Measurements from ENCODE around the gene RXRA.

RXRA gene

DNA sequence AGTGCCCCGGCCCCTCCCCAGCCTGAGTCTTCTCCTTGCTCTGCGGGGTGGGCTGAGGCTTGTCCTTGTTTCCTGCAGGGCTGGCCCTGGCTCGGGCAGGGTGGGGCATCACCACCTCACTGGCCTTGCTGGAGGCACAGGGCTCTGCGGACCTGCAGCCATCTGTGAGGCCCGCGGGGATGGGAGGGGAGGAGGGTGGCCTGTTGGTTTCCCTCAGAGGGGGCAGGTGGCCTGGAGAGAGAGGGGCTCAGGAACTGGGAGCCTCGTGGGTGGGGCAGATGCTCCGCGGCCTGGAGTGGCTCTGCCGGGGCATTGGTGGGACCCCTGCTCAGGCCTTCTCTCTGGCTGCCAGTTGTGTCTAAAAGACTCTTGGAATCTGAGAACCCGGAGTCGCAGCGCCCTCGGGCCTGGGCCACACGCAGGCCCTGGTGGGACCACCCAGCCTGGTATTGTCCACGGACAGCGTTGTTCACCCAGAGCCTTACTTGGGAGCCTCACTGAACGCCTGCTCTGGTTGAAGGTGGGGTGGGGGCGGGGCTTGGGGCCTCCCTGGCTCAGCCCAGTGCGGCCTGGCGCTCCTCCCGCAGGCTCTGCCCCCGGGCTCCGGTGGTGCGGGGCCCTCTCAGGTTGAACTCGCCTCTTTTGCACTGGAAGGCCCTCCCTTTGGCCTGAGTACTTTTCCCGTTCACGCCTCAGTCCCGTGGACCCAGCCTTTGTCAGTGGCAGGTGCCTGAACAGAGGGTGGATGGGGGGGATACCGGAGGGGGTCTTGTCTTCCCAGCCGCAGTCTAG, 111.3 kb downstream of the RXRA start:
- DNase-seq, result no peak

DNA sequence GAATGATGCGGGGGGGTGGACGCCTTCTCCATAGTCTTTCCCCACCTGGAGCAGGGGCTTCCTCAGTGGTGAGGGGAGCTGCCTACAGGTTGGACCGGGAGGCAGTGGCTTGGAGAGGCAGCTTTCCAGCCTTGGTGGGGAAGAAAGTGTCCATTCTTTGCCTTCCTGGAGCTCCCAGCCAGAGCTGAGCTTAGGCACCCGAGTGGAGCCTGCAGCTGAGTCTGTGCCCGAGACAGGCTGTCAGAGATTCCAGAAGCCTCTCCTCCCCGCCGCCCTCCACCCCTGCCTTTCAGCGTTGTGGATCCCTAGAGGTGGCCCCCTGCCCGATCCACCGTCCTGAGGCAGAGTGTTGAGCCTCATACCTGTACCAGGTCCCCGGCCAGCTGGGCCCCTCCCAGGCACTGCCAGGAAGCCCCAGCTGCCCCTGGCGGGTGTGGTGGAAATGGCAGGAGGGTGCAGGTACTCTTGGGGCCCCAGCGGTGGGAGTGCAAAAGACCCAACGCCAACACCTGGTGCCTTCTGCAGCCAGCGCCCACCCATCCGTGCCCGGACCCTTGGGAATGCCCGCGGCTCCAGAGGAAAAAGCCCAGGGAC, 112.0 kb downstream of the RXRA start:
- no peak for DNase-seq

DNA sequence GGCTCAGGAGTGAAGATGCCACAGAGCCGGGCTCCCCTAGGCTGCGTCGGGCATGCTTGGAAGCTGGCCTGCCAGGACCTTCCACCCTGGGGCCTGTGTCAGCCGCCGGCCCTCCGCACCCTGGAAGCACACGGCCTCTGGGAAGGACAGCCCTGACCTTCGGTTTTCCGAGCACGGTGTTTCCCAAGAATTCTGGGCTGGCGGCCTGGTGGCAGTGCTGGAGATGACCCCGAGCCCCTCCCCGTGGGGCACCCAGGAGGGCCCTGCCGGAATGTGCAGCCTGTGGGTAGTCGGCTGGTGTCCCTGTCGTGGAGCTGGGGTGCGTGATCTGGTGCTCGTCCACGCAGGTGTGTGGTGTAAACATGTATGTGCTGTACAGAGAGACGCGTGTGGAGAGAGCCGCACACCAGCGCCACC, 113.1 kb downstream of the RXRA start:
- no peak for DNase-seq

DNA sequence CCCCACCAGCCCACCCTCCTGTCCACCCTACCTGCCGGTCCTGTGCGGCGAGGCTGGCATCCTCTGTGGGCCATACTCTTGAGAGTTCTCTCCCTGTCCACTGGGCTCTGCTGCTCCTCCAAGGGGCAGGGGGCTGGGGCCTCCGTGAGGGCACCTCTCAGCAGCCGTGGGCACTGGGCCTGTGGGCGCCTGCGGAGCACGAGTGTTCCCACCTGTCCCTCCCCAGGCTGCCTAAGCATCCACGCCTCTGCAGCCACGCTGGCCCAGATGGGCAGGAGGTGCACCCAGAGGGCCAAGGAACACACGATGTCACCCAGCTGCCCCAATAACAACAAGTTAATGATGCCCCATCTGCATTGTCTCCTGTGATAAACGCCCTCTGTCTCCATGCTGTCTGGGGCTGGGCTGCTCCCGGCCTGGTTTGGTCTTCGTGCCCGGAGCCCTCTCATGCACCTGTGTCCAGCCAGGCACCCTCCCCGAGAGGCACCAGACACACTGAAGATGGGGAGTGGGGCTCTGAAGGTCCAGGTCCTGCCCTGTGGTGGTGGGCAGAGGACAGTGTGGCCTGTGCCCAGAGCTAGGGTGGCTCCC, 114.5 kb downstream of the RXRA start:
- DNase-seq, result no peak

DNA sequence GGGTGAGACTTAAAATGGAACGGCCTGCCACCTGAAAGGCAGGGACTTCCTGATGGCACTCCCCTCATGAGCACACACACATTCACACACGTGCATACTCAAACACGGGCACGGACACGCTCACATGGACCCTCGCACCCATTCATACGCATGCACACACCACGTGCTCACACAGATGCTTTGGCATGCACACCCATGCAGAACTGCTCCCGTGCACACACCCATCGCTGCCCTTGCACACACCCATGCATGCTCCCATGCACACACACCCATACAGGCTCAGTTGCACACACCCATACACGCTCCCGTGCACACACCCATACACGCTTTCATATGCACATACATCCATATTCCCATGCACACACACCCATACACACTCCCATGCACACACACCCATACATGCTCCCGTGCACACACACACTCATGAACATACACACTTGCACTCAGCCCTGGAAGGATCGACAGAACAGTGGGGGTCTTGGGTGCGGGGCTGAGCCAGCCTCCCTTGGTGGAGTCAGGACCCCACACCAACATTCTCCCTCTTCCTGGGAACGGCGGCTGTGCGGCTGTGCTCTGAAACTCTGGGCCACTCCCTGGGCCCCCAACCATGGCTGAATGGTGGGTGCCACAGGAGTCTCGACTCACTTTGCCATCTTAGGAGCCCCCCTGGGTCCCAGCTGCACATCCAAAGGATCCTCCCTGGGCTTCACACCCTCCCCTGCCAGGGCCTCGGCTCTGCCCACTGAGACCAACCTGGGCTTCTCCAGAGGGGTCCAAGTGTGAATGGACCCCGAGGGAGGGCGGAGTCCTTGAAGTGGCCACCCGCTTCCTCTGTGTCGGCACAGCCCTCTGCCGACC, 115.2 kb downstream of the RXRA start:
- DNase-seq, result no peak

DNA sequence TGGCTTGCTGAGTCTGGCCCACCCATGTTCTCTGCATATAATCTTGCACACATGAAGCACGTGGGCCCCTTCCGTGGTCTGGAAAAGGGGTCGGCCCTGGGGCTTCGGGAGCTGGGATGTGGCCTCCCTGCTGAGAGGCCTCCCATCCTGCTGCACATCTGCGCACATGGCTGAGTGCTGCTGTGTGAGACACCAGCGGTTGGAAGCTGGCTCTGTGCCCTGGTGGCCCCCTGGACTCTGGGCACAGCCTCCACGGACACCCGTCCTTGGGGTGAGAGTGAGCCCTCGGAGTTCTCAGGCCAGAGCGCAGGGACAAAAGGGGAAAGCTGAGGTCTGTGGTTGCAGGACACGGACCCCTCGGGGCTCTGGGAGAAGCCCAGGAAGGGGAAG, 115.8 kb downstream of the RXRA start:
- DNase-seq, result no peak

DNA sequence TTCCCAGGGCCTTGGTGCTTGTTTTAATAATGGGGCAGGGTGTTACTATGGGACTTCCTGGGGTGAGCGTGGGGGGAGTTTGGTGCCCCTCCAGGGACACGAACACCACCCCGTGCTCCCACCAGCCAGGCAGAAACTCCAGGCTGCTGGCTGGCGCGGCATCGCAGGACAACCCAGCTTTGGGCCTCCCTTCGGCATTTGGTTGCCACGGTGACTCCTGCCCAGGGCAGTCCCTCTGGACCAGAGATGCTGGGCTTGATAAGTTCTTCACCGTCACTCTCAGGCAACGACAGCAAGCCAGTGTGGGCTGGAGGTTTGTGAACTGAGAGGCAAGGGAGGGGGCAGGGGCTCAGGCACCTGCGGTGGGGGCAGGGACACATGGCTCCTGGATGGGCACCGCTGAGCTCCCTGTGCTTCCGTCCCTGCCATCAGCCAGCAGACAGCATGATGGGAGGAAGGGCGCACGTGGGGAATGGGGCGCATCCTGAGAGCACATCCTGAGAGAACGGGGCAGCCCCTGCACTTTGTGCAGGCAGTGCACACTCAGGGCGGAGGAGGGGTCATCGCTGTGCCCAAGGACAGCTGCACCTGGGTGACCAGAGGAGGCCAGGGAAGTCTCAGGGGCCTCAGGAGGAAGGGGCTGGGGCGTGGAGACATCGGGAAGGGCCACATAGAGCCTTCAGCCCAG, 116.4 kb downstream of the RXRA start:
- no peak for DNase-seq

DNA sequence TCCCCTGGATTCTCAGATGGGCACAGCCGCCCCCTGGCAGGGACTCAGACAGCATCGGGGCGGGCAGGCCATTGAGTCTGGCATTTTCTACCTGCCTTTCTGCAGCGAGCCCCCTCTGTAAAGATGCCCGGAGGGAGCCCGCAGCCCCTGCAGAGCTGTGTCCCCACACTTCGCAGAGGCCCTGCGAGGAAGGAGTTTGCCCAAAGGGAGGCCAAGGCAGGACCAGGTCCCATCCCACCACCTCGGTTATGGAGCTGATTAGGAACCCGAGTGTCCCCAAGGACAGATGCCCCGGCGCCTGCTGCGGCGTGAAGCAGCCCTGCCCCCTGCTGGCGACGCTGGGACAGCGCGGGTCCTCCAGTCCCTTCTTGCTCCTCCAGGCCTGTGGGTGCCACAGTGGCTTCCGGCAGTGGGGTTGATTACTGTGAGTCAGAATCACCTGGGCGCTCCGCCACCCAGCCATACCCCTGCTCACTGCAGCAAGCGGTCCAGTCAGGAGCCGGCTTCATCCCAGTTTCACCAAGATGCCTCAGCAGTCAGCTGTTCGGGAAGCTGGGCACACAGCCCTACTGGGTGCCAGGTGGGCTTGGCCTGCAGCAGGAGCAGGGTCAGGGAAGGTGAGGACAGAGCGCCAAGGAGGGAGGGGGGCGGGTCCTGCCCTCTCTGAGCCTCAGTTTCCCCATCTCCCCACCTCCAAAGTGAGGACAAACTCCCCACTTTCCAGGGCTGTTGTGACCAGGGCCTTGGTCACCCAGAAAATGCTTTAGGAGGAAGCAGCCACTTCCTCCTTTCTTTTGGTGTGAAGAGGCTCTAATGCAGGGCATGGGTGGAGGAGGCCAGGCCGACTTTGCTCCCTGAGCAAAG, 117.2 kb downstream of the RXRA start:
- DNase-seq, result peak; percentile 88

DNA sequence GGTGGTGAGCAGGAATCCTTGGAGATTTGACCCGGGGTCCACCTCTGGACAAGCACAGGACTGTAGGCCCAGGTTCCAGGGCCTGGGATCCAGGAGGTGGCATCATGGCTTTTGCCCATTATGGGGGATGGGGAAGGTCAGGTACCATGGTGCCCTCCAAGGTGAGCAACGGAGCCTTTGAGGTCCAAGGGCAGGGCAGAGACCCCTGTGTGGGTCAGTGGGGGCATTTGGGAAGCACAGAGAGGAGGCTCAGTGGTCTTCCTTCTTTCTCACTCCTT, 117.7 kb downstream of the RXRA start:
- DNase-seq, result no peak

DNA sequence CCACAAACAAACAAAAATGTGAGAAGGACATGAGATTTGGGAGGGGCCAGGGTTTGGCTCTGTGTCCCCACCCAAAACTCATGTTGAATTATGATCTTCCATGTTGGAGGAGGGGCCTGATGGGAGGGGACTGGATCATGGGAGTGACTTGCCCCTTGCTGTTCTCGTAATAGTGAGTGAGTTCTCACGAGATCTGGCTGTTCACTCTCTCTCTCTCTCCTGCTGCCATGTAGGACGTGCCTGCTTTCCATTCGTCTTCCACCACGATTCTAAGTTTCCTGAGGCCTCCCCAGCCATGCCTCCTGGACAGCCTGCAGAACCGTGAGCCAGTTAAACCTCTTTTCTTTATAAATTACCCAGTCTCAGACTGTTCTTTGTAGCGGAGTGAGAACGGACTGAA, 118.7 kb downstream of the RXRA start:
- no peak for DNase-seq

DNA sequence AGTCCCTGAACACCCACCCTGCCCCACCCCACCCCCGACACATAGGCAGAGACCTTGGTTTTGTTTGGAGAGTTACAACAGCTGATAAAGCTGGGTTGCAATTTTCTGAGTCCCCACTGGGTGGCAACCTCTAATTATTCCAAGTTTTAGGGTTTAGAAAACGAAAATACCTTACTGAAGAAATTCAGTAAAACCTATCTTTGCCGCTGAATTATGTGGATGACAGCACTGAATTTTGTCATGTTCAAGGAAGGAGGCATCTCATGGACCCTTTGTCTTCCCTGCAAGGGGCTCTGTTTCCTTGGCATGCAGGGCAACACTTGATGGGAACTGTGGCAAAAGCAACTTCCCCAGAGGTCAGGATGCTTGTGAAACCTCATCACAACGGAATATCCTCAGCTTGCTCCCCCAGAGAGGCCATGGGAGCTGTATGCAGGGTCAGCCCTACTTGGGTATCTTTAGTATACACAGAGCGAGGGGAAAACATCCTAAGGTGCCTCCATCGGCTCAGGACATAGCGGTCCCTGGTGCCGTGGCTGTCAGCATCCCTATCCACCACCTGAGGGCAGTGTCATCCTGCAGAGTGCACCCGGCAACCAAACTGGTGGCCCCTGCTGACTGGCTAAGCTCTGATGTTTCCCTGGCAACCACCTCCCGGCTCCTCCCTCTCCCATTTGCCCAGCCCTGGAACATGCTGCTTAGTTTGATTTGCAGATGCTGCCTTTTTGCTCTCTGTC, 123.1 kb downstream of the RXRA start:
- peak; percentile 84 for DNase-seq

DNA sequence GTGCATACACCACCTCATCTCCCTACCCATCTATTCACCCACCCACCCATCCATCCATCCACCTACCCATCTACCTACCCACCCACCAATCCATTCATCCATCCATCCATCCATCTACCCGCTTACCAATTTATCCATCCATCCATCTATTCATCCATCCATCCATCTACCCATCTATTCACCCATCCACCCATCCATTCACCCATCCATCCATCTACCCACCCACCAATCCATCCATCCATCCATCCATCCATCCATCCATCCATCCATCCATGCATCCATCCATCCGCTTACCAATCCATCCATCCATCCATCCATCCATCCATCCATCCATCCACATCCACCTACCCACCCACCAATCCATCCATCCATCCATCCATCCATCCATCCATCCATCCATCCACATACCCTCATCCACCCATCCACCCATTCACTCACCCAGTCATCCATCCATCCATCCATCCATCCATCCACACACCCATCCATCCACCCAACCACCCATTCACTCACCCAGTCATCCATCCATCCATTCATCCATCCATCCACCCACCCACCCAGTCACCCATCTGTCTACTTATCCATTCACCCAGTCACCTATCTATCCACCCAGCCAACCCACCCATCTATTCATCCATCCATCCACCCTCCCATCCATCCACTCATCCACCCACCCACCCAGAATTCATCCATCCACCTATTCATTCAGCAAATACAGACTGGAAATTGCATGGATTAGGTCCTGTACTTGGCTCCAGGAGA, 125.6 kb downstream of the RXRA start:
- no peak for DNase-seq

DNA sequence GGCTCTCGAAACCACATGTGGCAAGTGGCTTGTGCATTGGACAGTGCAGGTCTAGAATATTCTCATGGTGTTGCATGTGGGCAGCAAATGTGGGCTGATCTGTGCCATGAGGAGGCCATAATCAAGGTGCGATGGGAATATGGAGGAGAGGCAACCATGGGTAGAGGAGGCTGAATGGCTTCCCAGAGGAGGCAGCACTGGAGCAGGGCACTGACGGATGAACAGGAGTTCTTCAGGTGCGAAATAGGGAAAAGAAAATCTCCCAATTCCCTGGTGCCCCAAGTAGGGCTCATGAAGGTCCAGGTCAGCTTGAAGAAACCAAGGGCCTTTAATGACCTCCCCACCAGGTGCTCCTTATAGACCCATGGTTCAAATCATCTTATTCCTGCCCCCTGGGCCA, 126.5 kb downstream of the RXRA start:
- DNase-seq, result no peak

DNA sequence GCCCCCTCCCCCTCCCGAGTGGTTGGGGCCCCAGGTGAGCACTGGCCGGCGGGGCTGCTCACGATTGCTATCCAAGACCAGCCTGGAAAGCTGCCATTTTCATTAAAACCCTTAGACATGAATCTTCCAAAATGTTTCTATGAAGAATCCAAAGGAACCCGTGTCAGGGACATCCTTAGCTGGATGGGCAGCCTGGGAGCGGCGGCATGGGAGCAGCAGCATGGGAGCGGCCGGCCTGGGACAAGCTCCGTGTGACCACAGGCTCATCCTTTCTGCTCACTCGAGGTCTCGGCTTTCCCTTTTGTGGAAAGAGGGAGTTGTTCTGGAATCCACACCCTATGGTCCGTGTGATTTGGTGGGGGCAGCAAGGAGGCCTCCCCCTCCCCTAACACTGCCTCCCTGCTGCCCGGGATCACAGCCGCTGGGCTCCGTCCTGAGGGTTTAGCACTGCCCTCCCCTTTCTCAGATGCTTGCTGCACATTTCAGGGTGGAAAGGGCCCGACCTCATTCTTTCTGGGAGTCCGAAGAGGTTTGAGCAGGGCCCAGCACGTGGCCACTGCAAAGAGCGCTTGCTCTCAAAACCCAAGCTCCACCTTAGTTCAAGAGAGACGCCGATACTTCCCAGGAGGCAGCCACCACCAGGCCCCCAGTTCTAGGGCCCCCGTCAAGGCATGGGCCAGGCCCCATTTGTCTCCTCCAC, 127.7 kb downstream of the RXRA start:
- no peak for DNase-seq

DNA sequence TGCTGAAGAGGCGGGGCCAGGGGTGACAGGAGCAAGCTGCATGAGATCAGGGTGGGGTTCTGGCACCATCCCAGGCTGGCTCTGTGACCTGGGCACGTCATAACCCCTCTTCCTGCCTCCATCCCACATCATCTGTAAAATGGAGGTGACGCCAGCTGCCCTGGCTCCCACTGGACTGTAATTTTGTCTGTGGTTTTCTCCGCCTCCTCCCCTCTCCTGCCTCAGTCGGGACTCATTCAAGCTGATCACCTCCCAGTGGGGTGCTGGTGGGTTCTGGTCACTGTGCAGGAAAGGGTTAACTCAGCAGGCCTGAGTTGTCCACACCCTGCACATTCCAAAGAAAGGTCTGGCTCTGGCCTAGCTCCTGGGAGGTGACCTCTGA, 128.2 kb downstream of the RXRA start:
- DNase-seq, result no peak

DNA sequence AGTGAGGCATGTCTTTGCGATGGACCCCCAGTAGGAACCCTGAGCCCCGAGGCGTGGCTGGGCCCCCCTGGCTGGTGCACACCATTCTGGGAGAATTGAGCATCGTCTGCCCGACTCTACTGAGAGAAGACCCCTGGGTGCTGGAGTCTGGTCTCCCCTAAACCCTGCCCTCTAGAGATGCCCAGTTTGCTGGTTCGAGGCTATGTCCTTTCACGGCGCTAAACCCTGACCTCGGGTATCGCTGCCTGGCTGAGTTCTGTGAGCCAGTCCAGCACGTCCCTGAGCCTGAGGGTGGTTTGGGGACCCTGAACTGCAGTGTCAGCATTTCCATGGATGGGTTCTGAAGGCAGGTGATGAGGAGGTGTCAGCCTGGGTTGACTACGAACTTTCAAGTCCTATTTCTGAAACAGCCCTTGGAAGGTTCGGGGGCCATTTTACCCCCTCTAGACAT, 128.8 kb downstream of the RXRA start:
- DNase-seq, result no peak

DNA sequence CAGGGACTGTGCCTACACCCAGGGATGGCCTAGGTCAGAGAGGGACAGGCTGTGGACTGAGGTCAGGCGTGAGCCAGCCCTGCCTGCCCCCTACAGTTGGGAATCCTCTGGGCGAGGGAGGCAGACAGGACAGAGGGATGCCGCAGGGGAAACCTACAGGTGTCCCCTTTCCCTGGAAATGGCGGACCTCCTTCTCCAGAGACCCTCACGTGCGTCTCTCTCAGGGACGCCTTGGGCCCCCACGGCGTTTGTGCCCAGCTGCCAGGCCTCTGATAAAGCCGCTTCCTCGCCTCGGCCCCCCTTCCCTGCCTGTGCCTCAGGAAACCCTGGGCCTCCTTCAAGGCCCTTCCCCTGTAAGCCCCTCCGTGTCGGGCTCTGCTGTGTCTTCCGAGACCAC, 129.3 kb downstream of the RXRA start:
- DNase-seq, result no peak

DNA sequence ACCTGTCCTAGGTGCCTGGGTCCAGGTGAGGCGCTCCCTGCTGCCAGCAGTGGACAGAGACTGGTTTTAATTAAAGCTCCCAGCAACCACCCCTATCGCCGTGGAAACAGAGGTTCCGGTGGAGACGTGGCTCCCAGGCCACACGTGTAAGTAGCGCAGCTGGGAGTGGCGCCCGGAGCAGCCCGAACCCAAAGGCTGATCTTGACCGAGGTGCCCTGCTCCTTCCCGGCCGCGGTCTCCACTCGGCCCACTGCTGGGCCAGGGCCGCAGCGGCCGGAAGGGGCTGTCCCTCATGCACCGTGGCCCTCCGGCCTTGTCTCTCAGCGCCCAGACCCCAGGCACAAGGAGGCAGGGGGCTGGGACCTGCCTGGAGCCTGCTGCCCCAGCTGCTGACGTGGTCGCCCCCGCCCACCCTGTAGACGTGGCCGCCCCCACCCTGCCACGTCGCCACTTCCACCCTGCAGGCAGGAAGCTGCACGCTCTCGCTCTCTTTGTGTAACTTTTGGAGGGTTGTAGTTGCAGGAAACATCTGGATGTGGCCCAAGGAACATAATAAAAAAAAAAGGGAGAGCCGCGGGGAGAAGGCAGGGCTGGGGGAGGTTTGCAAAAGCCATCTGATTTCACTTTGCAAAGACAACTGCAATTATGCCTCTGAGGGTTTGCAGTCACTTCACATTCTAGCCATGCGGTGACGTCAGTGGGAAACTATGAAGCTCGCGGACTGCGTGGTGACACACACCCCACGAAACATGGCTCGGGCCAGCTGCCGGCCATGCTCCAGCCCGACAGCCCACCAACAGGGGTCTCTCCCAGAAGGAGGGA, 129.9 kb downstream of the RXRA start:
- DNase-seq, result peak; percentile 74

DNA sequence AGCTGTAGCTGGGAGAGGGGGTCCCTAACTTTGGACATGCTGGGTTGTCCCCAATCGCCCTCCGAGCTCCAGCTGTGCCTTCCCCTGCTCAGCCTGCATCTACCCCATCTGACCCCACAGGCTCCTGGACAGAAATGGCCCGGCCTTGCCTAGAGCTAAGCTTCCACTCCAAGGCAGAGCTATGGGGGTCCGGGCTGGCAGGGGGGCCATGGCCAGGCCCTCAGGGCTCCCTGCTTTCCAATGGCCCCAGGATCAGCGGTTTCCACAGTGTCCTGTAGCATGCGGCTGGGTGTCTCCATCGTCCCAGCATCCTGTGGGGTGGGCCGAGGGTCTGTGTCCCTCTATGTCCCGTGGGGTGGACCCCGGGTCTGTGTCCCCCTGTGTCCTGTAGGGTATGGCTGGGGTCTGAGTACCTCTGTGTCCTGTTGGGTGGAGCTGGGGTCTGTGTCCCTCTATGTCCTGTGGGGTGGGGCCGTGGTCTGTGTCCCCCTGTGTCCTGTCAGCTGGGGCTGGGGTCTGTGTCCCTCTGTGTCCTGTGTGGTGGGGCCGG, 130.6 kb downstream of the RXRA start:
- no peak for DNase-seq

All from activated naive CD4-positive, alpha-beta T cell treated with Interleukin-2 at 50 U/mL for 16 hours (primary cell).